Fibroblast of the aortic adventitia (primary cell): ENCODE results near the gene FGFBP3. TPM values are rescaled to one million over a fixed set of nuclear protein-coding genes. Genes with fewer than 3 reads are reported as not detected.

Experiments
- DNase-seq: peaks from one replicate; pipeline ENCODE4 v3.0.0-alpha.2; 2010; ENCODE audit warnings: low read depth
- H3K4me3 ChIP-seq: 2 replicates; pipeline ENCODE4 v1.5.1; 2011; ENCODE audit warnings: low read depth, mild to moderate bottlenecking, control low read depth, low read length, moderate library complexity
- CTCF ChIP-seq: IDR thresholded peaks from 2 replicates; pipeline ENCODE4 v1.5.1; 2011; ENCODE audit warnings: mild to moderate bottlenecking, low read length, control low read depth, inconsistent platforms; ENCODE audit not compliant: insufficient read depth
- total RNA-seq: library from RNA; depleted of rRNA; stranded (reverse); fragments of >200 nt; gene quantifications from 2 replicates; pipeline ENCODE4 v1.2.3, GENCODE V29; 2012; ENCODE audit warnings: low replicate concordance

The FGFBP3 gene
- total RNA-seq, 1 donor = 1.2 TPM

- DNase-seq = peak; percentile 43
- no peak for TF ChIP-seq CTCF
- H3K4me3 ChIP-seq = peak overlapping the region; percentile 91
Measured at GRCh38 chr10:91924212-91925021, 15.1 kb upstream of the FGFBP3 start.

GRCh38 chr10:91923371-91924211 lies 14.3 kb upstream of the FGFBP3 start, which contains the start of gene BTAF1:
TSS of gene BTAF1 (plus strand) at chr10:91923770. CDS start at chr10:91924077, 307 bp downstream.
- H3K4me3 ChIP-seq = peak within 1 kb of the TSS; percentile 91
- no peak for TF ChIP-seq CTCF
- peak; percentile 90 for DNase-seq

- no peak for TF ChIP-seq CTCF
- no peak for DNase-seq
- H3K4me3 ChIP-seq = no peak overlapping the region
Measured at GRCh38 chr10:91919651-91920050, 10.4 kb upstream of the FGFBP3 start.

GRCh38 chr10:91910467-91910866 lies 1.2 kb upstream of the FGFBP3 start:
- DNase-seq = no peak
- no peak overlapping the region for H3K4me3 ChIP-seq
- no peak for TF ChIP-seq CTCF

GRCh38 chr10:91908337-91909116 lies 759 bp downstream of the FGFBP3 start:
- H3K4me3 ChIP-seq = peak overlapping the region; percentile 81
- peak; percentile 38 for TF ChIP-seq CTCF
- DNase-seq = peak; percentile 66

- no peak for TF ChIP-seq CTCF
- peak overlapping the region; percentile 81 for H3K4me3 ChIP-seq
- peak; percentile 10 for DNase-seq
Measured at GRCh38 chr10:91907914-91908336, 1.4 kb downstream of the FGFBP3 start.
